ENCODE measurements around the gene TESK2.
"Not testable (repeated sequence)": the region's sequence is repeated elsewhere in the genome, so short reads cannot be mapped to it uniquely, and the experiment has no call there.

TESK2 gene

DNA sequence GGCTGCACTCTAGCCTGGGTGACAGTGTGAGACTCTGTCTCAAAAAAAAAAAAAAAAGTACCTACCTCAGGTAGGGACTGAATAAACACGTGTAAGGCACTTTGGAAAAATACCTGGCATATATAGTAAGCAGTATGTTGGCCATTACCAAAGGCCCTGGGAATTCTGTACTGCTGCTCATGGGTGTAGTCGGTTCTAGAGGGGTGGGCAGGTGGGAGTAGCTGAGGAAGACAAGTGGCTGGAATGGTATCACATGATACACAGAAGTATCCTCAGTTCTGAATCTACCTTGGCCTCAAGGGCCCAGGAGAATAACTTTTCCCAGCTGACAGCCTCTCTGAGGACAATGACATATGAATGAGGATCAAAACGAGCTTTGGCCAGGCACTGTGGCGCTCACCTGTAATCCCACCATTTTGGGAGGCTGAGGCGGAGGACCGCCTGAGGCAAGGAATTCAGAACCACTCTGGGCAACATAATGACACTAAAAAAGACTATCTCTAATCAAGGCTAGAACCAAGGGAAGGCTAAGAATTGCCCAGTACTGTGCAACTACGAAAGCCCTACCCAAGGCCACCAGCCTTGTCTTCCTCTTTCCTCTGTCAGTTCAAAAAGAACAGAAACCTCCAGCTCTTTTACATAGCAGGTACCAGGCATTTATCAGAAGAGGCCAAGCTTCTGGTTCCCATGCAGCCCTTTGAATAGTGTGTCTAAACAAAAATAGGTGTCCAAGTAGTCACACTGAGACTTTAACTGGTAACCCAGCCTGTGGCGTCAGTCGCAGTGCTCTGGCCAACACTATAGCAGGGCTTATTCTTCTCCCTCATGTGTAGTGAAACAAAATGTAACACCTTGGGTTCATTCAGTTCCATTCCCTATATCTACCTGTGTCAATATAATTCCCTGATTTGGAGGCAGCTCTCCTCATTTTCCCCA is 19.3 kb upstream of the TESK2 start:
- FAIRE-seq (no peak), DNase-seq (ENCODE audit: low spot score) (no peak)

DNA sequence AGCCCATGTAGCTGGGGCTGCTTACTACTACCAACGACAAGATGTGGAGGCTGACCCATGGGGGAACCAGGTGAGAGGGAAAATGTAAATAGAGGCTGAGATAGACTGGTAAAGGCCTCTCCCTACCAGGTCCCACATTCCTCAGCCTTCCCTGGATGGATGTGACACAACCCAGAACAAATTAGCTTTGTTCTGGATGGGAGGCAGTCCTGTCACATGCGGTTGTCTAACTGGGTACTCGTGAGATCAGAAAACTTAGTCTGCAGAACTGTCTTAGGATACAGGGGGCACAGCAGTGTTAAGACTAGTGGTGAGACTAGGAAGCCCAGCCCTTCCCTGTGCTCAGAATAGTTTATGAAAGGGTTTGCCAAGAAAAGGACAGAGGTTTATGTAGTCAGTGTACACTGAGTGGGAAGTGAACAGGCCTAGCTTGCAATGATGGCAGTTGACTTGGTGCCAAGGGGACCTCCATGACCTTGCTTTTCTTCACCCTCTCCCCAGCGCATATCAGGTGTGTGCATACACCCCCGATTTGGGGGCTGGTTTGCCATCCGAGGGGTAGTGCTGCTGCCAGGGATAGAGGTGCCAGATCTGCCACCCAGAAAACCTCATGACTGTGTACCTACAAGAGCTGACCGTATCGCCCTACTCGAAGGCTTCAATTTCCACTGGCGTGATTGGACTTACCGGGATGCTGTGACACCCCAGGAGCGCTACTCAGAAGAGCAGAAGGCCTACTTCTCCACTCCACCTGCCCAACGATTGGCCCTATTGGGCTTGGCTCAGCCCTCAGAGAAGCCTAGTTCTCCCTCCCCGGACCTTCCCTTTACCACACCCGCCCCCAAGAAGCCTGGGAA is 17.6 kb upstream of the TESK2 start:
- DNase-seq (ENCODE audit: low spot score) (peak; percentile 32), FAIRE-seq (no peak)

DNA sequence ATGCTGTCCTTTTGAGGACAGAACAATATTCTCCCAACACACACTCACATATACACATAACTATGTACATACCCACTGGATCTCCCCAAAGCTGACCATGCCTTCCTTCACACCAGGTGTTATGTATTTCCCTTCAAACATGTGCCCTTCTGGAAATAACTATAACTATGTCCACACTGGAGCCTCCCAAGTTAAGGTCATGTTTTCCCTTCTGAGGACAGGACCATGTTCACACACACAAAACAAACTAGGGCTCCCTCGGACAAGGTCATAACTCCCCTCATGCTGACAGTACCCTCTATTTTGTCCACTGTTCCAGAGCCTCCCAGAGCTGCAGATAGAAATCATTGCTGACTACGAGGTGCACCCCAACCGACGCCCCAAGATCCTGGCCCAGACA is 16.9 kb upstream of the TESK2 start:
- FAIRE-seq = no peak
- no peak for DNase-seq (ENCODE audit: low spot score)

DNA sequence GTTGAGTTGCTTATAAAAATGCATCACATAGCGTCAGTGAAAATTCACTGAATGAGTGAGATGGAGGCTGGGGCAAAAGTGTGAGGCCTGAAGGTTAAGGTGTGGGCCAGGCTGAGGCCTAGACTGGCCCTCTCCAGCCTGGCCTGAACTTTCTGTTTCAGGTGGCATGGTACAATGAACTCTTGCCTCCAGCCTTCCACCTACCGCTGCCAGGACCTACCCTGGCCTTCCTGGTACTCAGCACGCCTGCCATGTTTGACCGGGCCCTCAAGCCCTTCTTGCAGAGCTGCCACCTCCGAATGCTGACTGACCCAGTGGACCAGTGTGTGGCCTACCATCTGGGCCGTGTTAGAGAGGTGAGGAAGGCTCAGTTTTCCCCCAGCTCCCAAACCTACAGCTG is 16.2 kb upstream of the TESK2 start:
- no peak for DNase-seq (ENCODE audit: low spot score)
- FAIRE-seq = no peak

DNA sequence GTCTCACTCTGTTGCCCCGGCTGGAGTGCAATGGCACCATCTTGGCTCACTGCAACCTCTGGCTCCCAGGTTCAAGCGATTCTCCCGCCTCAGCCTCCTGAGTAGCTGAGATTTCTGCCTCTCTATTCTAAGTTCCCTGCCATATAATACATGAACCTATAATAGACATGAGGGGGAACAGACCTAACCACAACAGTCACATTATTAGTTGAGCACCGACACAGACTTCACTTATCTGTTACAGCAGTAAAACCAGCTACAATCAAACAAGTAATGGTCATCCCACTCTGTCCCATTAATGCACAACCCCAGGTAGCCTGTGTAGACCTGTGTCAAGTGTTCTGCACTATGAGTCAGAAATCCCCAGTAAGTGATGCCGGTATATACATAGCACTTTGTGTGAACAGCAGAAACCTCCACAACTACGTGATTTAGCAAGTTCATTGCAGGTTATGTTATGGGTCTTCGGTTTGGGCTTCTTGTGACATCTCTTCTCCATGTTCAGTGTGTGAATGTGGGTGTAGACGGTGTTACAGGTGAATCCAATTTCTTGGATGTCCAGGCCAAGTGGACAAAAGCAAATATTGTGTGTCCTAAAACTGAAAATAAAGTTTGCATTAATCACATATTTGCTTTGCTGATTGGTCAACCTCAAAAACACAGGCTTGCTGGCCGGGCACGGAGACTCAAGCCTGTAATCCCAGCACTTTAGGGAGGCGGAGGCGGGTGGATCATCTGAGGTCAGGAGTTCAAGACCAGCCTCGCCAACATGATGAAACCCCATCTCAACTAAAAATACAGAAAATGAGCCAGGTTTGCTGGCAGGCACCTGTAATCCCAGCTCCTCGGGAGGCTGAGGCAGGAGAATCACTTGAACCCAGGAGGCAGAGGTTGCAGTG is 12.7 kb upstream of the TESK2 start:
- DNase-seq (ENCODE audit: low spot score) (no peak), FAIRE-seq (no peak)

DNA sequence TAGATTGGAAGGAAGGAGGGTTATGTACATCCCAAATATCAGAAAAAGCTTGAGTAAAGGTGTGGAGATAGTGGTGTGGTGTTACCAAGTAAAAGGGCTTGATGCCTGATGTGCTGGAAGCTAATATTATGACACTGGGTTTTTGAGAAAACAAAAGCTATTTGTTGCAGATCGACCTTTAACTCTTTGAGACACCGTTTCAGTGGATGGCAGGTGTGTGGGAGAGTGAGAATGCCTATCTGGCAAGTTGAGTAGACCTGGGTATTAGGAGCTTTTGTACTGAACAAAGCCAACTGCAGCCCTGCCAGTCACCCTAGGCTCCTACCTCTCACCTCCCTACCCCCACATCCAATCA is 10.5 kb upstream of the TESK2 start:
- DNase-seq (ENCODE audit: low spot score) (no peak), FAIRE-seq (no peak)

DNA sequence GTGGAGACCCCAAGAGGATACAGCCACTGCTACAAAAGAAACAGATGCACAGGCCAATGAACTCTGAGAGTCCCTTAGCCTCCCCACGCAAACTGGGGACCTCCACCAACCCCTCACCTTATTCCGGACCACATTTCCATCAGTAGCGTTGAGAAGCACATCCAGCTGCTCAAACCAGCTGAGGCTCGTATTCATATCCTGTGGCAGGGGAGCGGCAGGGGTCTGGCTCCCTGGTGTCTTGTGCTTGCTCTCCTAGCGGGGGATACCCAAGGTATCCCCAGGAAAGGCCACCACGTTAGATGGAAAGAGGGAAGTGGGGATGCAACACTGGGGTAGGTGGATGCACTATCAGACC is 8.4 kb upstream of the TESK2 start:
- DNase-seq (ENCODE audit: low spot score) (no peak), FAIRE-seq (no peak)

DNA sequence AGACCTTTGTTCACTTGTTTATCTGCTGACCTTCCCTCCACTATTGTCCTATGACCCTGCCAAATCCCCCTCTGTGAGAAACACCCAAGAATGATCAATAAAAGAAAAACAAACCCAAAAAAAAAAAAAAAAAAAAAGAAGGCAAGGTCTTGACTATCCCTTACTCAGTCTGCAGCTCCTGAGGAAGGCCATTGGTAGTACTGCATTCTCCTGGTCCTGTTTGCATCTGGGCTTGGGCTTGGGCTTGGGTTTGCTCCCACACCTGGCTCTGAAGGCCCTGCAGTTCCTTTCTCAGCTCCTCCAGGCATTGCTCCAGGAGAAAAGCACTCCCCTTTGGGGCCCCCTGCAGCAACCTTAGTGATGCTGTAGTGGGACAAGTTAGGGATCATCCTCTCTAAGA is 7.3 kb upstream of the TESK2 start:
- FAIRE-seq (no peak), DNase-seq (ENCODE audit: low spot score) (no peak)

DNA sequence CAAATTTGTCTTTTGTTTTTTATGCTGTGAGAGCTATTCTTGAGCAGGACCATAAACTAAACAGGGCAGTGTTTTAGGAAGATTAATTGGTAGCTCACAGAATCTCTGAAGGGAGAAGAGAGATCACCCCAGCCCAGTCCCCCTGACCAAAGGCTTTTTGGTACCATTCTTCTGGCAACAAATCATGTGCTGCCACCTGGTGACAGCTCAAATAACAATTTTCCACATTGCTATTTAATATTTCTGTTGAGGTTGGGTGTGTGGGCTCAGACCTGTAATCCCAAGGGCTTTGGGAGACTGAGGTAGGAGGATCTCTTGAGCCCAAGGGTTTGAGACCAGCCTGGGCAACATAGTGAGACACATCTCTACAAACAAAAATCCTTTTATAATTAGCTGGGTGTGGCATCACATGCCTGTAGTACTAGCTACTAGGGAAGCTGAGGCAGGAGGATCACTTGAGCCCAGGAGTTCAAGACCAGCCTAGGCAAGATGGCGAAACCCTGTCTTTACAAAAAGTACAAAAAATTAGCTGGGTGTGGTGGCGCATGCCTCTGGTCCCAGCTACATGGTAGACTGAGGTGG is 2.2 kb upstream of the TESK2 start:
- DNase-seq (ENCODE audit: low spot score) (no peak), FAIRE-seq (no peak)

DNA sequence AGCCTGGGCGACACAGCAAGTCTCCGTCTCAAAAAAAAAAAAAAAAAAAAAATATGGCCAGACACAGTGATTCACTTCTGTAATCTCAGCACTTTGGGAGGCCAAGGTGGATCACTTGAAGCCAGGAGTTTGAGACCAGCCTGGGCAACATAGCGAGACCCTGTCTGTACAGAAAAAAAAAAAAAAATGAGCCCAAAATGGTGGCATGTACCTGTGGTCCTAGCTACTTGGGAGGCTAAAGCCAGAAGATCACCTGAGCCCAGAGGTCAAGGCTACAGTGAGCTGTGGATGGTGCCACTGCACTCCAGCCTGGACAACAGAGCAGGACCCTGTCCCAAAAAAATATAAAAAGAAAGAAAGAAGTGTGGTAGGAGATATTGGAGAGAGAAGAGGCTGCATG is 1.7 kb upstream of the TESK2 start:
- no peak for DNase-seq (ENCODE audit: low spot score)
- no peak for FAIRE-seq

DNA sequence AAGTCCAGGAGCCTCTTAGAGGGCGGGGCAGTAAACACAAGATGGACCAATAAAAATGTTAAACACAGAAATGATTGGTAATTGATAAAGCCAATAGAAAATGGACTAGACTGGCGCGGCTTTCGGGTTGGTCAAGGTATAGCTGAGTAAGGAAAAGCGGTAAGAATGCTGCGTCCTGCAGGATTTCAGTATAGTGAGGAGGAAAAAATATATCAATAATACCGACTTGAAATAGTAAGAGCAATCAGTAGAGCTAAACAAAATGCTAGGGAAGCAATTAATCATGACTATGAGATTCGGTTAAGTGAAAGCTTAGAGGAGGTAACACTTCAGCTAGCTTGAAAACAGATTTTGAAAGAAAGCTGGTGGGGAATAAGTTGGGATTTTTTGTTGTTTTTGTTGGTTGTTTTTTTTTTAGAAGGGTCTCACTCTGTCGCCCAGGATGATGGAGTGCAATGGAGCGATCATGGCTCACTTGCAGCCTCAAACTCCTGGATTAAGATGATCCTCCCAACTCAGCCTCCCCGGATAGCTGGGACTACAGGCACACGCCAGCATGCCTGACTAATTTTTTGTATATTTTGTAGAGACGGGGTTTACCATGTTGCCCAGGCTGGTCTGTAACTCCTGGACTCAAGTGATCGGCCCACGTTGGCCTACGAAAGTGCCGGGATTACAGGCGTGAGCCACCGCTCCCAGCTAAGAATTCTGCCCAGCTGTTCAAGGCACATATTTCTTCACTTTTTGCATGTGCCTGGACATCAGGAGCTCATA is 711 bp upstream of the TESK2 start:
- DNase-seq (ENCODE audit: low spot score) = no peak
- no peak for FAIRE-seq

DNA sequence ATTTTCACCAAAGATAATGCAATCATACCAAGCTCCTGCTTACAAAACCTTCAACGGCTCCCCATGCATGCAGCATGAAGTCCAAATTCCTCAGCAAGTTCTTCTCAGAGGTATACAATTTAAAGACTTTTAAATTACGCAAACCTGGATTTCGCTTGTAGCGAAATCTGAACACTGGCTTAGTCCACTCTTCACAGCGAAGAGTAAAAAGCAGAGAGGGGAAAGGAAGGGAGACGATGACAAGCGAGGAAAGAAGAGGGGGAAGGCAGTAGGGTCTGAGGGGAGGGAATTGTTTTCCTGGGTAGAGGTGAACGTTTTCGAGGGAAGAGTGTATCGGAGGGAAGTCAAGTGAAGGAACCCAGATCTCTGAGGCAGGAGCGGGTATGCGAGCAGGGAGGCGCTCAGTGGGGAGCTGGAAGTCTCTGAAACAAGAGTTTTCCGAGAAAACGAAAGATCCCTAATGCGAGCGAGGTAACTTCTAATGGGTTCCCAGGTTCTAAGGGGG is 790 bp downstream of the TESK2 start:
- FAIRE-seq (no peak), DNase-seq (ENCODE audit: low spot score) (no peak)

DNA sequence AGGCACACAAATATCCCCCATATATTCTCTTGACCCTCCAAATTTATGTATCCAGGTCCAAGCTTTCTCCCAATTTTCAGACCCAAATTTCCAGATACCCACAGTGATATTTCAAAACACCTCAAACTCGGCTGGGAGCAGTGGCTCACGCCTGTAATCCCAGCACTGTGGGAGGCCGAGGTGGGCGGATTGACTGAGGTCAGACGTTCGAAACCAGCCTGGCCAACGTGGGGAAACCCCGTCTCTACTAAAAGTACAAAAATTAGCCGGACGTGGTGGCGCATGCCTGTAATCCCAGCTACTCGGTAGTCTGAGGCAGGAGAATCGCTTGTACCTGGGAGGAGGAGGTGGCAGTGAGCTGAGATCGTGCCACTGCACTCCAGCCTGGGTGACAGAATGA is 1.6 kb downstream of the TESK2 start:
- DNase-seq (ENCODE audit: low spot score); FAIRE-seq: not testable (repeated sequence)

DNA sequence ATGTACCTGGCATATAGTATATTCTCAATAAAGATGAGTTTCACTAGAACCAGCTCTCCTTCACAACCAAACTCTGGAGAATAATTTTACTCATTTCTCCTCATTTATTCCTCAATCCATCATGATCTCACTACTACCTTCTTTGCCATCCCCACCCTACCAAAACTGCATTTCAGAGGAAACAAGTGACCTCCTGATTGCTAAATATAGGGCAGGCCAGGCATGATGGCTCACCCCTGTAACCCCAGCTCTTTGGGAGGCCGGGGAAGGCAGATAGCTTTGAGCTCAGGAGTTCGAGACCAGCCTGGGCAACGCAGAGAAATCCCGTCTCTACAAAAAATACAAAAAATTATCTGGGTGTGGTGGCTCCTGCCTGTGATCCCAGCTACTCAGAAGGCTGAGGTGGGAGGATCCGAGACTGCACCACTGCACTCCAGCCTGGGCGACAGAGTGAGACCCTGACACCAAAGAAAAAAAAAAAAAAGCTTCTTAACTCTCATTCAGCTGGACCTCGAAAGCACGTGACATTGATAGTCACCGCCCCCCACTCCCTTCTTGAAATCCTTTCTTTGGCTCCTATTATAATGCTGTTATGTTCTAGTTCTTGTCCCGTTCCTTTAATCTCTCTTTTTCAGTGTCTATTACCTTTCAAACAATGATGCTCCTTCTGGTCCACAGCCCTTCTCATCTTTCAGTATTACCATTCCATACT is 2.1 kb downstream of the TESK2 start:
- DNase-seq (ENCODE audit: low spot score) (no peak), FAIRE-seq (no peak)

DNA sequence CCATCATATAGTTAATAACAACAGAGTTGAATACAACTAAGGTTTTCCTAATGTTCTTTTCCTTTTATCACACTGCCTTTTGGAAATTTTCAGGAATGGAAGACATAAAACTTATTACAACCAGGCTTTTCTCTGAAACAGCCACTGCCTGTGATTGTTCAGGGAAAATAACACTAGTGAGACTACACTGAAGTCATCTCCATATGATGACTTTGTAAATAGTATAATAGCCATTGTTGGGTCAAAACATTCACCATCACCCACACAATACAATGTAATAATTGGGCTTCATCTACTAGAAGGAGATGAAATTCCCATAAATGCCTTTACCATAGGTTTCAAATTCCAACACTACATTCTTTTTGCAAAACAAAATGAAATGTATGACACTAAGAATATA is 5.0 kb downstream of the TESK2 start:
- DNase-seq (ENCODE audit: low spot score) (no peak), FAIRE-seq (no peak)

DNA sequence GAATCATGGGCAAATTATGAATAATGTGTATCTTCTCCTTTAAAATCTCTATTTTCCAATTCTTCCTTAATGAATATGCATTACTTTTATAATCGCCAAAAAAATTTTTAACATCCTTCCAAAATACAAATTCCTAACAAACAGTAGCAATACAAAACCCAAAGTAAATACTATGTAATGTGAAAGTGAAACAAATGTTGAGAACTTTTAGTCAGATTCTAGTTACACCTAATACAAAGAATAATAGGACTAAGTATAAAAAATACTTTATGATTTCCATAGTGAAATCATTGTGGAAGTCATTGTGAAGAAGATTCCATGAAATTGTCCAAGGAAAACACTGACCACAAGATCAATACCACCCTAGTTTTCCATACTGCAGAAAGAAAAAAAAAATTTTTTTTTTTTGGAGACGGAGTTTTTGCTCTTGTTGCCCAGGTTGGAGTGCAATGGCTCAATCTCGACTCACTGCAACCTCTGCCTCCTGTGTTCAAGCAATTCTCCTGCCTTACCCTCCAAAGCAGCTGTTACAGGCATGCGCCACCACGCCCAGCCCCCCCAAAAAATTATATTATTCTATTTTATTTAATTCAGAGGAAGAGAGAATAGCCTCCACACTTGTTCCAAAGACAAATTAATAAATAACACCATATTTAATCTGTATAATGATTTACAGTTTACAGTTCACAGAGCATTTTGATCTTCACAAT is 11.8 kb downstream of the TESK2 start:
- FAIRE-seq (no peak), DNase-seq (ENCODE audit: low spot score) (no peak)

DNA sequence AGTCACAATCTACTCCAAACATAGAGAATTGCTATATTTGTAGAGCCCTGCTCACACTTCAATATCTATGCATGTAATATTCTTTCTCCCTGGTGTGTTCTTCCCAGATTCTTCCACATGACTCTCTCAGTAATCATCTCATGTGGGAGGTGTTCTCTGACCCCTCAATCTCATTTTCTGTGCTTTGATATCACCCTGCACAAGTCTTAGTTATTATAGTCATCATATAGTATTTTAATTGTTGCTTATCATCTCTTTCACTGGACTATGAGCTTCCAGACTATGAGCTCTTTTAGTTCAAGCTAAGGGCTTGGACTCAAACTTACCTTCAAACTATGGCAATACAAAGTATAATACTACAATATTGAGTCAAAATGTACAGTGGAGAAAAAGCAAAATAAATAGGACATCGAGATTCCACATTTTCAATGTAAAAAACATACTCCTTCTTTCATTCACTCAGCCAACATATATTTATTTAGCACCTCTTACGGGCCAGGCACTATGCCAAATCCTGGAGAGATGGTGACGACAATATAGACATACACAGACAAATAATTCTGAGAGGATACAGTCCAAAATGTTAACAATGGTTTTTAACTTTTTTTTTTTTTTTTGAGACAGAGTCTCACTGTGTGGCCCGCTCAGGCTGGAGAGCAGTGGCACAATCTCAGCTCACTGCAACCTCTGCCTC is 12.7 kb downstream of the TESK2 start:
- no peak for FAIRE-seq
- no peak for DNase-seq (ENCODE audit: low spot score)

DNA sequence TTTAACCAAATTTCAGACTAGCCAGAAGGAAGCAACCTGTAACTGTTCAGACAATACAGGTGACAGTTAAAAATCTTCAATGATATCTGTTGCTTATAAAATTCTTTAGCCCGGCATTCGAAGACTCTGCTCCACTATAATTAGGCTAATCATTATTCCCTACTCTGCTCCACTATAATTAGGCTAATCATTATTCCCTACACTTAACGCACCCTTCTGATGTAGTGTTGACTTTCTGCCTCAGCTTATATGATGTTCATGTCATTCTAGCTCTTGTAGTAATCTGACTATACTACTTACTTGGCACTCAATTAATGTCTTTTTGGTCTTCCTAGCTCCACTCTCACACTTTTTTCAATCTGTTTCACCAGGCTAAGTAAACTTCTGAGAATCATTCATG is 13.3 kb downstream of the TESK2 start:
- FAIRE-seq = no peak
- no peak for DNase-seq (ENCODE audit: low spot score)
